HG03060 (cell line): ENCODE data around the gene CENPM.

Experiments
- ATAC-seq: cut with Tn5 transposase; IDR thresholded peaks from one replicate; pipeline ENCODE4 v1.9.1; 2021; ENCODE audit warnings: low read depth, moderate number of reproducible peaks; ENCODE audit not compliant: unreplicated experiment

The CENPM gene

DNA sequence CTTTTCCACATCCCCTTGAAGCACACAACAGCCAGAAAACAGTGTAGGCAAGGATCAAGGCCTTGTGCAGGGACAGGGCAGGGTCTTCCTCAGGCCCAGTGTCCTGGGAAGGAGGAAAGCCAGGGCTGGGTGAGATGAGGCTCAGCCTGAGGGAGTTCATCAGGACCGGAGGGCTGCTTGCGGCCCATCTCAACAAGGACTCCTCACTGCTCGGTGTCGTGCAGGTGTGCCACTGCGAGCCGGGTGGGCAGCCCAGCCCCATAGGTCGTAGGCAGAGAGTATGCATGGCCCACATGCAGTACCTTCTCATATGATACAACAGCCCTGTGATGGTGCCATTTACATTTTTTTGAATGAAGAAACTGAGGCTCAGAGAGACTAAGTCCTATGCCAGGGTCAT lies 44.9 kb downstream of the CENPM start:
- no peak for ATAC-seq

GRCh38 chr22:41900652-41901312 lies 46.2 kb downstream of the CENPM start:
- no peak for ATAC-seq

- ATAC-seq: no peak
Observed at GRCh38 chr22:41899992-41900651, 46.8 kb downstream of the CENPM start.

DNA sequence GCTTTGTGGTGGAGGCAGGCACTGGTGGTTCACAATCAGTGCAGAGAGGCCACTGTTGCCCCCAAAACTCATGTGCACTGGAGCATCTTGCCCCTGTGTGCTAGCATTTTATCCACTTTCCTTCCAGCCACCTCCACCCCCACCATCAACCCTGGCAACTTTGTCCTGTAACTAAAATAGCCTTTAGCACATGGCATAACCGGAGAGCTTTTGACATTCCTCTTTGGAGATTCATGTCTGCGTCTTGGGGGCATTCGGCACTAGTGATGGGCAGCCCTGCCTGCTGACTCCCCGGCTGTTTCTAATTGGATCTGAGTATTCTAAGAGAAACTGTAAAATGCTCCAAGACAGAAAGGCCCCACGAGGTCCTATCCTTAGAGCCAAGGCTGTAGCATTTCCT lies 47.8 kb downstream of the CENPM start:
- ATAC-seq: no peak

GRCh38 chr22:41898645-41899044 lies 48.3 kb downstream of the CENPM start:
- no peak for ATAC-seq

- ATAC-seq: no peak
Observed at GRCh38 chr22:41893591-41894375, 53.2 kb downstream of the CENPM start.

GRCh38 chr22:41892721-41893120 lies 54.2 kb downstream of the CENPM start:
- ATAC-seq: no peak

GRCh38 chr22:41891407-41891806 lies 55.5 kb downstream of the CENPM start:
- no peak for ATAC-seq
